Stimulated activated CD4-positive, alpha-beta T cell treated with anti-CD3 and anti-CD28 coated beads, TNF-alpha, amount 100 ng/mL, for 1 hour (primary cell): ENCODE measurements around the gene GRIK5.
"Not testable (repeated sequence)": the region's sequence is repeated elsewhere in the genome, so short reads cannot be mapped to it uniquely, and the experiment has no call there.

Experiments used
- DNase-seq, 3 donors: peaks; one replicate each; pipeline ENCODE4 v3.0.0-alpha.2; 2020; ENCODE audit warnings: low read depth in 3 of 3, low spot score in 1 of 3

The GRIK5 gene

GRCh38 chr19:42051166-42052115 lies 18.6 kb downstream of the GRIK5 start:
- DNase-seq, result no peak

- DNase-seq, result no peak
Observed at GRCh38 chr19:42048992-42049391, 21.0 kb downstream of the GRIK5 start.

GRCh38 chr19:42045575-42045974 lies 24.4 kb downstream of the GRIK5 start:
- DNase-seq, result no peak

GRCh38 chr19:42042455-42043170 lies 27.4 kb downstream of the GRIK5 start:
- no peak for DNase-seq

GRCh38 chr19:42040491-42040890 lies 29.5 kb downstream of the GRIK5 start:
- not testable (repeated sequence) for DNase-seq

- no peak for DNase-seq
Observed at GRCh38 chr19:42040031-42040430, 30.0 kb downstream of the GRIK5 start.

- no peak for DNase-seq
Observed at GRCh38 chr19:42038666-42039065, 31.3 kb downstream of the GRIK5 start.

GRCh38 chr19:42037649-42038048 lies 32.4 kb downstream of the GRIK5 start:
- DNase-seq, result no peak

GRCh38 chr19:42034640-42035391 lies 35.2 kb downstream of the GRIK5 start:
- DNase-seq, result peak; percentile 21 to 37 (median 23)

GRCh38 chr19:42033413-42033812 lies 36.6 kb downstream of the GRIK5 start:
- DNase-seq, result no peak

GRCh38 chr19:42032431-42032830 lies 37.6 kb downstream of the GRIK5 start:
- no peak for DNase-seq

GRCh38 chr19:42030645-42031440 lies 39.2 kb downstream of the GRIK5 start:
- no peak for DNase-seq

- peak in 1 of 3 donors; percentile 12 for DNase-seq
Observed at GRCh38 chr19:42028304-42029216, 41.4 kb downstream of the GRIK5 start.

GRCh38 chr19:42024622-42025111 lies 45.3 kb downstream of the GRIK5 start:
- no peak for DNase-seq

GRCh38 chr19:42023943-42024260 lies 46.1 kb downstream of the GRIK5 start:
- DNase-seq, result no peak

- no peak for DNase-seq
Observed at GRCh38 chr19:42023121-42023942, 46.7 kb downstream of the GRIK5 start.

- no peak for DNase-seq
Observed at GRCh38 chr19:42022616-42023015, 47.4 kb downstream of the GRIK5 start.

- DNase-seq, result no peak
Observed at GRCh38 chr19:42021185-42021584, 48.8 kb downstream of the GRIK5 start.
